Subcutaneous adipose tissue (tissue), 4 donors: ENCODE results near the gene ENPP1. TPM values are rescaled to one million over a fixed set of nuclear protein-coding genes. Genes with fewer than 3 reads are reported as not detected.

Experiments
- total RNA-seq, 4 donors: library from RNA; depleted of rRNA; stranded (reverse); fragments of >200 nt; gene quantifications; one replicate each; pipeline ENCODE4 v1.1.0, GENCODE V29; 2016
- TF ChIP-seq, protein P1 (sequence below): fragments of 450-650 bp; IDR thresholded peaks from one replicate; pipeline ENCODE4 v1.5.1; 2016; ENCODE audit warnings: low read depth, mild to moderate bottlenecking, control low read depth, antibody characterized with exemption, moderate library complexity

ENPP1 gene
- total RNA-seq, 4 donors from 2014 or later, result 67.0 to 86.8 (median 74.9) TPM

GRCh38 chr6:131893198-131893597, 85.4 kb downstream of the ENPP1 start:
- TF ChIP-seq, protein P1, sequence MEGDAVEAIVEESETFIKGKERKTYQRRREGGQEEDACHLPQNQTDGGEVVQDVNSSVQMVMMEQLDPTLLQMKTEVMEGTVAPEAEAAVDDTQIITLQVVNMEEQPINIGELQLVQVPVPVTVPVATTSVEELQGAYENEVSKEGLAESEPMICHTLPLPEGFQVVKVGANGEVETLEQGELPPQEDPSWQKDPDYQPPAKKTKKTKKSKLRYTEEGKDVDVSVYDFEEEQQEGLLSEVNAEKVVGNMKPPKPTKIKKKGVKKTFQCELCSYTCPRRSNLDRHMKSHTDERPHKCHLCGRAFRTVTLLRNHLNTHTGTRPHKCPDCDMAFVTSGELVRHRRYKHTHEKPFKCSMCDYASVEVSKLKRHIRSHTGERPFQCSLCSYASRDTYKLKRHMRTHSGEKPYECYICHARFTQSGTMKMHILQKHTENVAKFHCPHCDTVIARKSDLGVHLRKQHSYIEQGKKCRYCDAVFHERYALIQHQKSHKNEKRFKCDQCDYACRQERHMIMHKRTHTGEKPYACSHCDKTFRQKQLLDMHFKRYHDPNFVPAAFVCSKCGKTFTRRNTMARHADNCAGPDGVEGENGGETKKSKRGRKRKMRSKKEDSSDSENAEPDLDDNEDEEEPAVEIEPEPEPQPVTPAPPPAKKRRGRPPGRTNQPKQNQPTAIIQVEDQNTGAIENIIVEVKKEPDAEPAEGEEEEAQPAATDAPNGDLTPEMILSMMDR, result no peak

GRCh38 chr6:131894493-131895424, 86.9 kb downstream of the ENPP1 start:
- TF ChIP-seq, protein P1, result no peak

DNA sequence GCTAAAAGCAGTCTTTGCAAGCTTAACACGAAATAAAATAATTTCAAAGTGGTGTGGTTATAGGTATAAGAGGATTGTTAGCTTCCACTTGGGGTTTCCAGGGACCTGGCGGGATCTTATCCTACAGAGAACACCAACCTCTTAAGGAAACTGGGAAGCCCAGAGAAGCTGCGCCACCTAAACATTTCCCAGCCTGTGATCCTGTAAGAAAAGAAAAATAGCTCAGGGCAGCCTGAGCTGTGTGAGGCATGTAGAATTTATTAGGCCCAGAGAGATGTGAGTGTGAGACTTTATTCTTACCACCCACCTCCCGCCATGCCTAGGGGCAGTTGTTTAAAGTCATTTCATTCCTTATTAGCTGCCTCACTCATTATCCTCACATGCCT, 89.2 kb downstream of the ENPP1 start:
- TF ChIP-seq, protein P1, result no peak

DNA sequence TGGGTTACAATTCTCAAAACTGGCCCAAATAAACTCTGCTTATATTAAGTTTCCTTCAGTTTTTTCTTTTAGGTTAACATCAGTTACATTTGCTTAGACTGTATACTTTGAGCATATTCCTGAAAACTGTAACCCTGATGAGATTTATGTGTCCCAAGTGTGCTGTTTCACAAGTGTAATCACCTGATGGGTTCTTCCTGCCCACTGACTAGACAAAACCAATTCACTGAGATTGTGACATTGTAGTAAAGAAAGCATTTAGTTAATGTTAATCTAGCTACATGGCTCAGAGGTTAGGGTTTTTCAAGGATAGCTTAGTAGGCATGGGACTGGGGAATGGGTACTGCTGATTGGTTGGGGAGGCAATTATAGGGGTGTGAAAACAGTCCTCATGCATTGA, 89.8 kb downstream of the ENPP1 start:
- TF ChIP-seq, protein P1, result no peak

- TF ChIP-seq, protein P1, result no peak
Observed at GRCh38 chr6:131898718-131899117, 90.9 kb downstream of the ENPP1 start.

DNA sequence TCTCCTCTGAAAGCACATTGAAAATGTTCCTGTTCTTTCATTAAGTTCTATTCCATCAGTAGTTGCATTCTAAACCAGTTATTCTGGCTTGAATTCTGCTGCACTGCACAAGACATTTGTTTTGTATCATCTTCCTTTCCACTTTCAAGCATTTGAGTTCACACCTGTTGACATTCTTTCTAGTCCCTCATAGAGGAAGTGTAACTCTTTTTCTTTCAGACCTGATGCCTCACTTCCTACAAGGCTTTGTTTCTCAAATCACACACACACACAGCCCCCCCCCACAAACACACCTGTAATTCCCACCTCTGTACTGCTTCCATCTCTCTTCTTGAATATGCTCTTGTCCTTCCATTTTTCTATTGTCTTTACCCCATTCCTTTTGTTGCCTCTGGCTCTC, 92.4 kb downstream of the ENPP1 start:
- TF ChIP-seq, protein P1, result no peak

DNA sequence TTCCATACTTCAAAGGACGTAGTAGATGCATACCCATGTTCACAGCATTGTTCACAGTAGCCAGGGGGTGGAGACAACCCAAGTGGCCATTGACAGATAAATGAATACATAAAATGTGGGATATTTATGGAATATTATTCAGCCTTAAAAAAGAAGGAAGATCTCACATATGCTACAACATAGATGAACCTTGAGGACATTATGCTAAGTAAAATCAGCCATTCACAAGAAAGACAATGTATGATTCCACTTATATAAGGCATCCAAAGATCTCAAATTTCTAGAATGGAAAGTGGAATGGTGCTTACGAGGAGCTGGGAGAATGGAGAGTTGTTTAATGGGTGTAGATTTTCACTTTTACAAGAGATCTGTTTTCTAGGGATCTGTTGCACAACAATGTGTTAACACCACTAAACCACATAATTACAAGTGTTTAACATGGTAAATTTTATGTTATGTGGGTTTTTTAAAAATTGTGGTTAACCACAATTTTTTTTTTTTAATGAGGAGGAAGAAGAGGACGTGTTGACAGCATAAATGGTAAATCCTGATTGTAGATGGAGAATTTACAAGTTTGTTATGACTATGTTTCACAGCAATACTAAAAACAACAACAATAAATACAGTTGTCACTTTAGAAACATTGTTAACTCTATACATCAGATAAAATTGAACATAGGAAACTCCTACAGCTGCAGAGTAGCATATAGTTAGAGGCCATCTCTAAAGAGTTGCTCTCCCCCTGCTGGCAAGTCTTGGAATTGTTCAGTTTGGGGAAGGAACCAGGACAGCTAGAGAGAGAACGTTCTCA, 101.8 kb downstream of the ENPP1 start:
- TF ChIP-seq, protein P1, result no peak
